Measurements from ENCODE around the gene PLLP.
A peak's percentile ranks its signal among the peaks of the same experiment; 100 is the strongest.
"Not testable (repeated sequence)": the region's sequence is repeated elsewhere in the genome, so short reads cannot be mapped to it uniquely, and the experiment has no call there.

PLLP gene

GRCh38 chr16:57301126-57301817 is 16.8 kb upstream of the PLLP start:
- no peak for DNase-seq

GRCh38 chr16:57300387-57301125 is 16.1 kb upstream of the PLLP start:
- peak; percentile 99 for DNase-seq

- DNase-seq: peak; percentile 75 to 84
Observed at GRCh38 chr16:57299719-57300386, 15.4 kb upstream of the PLLP start.

- peak in 1 of 2 donors; percentile 73 for DNase-seq
Observed at GRCh38 chr16:57299009-57299718, 14.7 kb upstream of the PLLP start.

GRCh38 chr16:57297856-57298255 is 13.4 kb upstream of the PLLP start:
- DNase-seq: no peak

GRCh38 chr16:57289391-57290257 is 5.2 kb upstream of the PLLP start:
- no peak for DNase-seq

GRCh38 chr16:57285379-57285778 is 907 bp upstream of the PLLP start:
- no peak for DNase-seq

- no peak for DNase-seq
Observed at GRCh38 chr16:57284952-57285363, 486 bp upstream of the PLLP start.

- no peak for DNase-seq
Observed at GRCh38 chr16:57283959-57284208, 588 bp downstream of the PLLP start.

- DNase-seq: no peak
Observed at GRCh38 chr16:57283214-57283958, 1.1 kb downstream of the PLLP start.

GRCh38 chr16:57282510-57283213 is 1.8 kb downstream of the PLLP start:
- no peak for DNase-seq

- no peak for DNase-seq
Observed at GRCh38 chr16:57281791-57282190, 2.7 kb downstream of the PLLP start.

- DNase-seq: no peak
Observed at GRCh38 chr16:57279780-57280638, 4.5 kb downstream of the PLLP start.

GRCh38 chr16:57278494-57278893 is 6.0 kb downstream of the PLLP start:
- no peak for DNase-seq

GRCh38 chr16:57277586-57277985 is 6.9 kb downstream of the PLLP start:
- DNase-seq: no peak

GRCh38 chr16:57276596-57276995 is 7.9 kb downstream of the PLLP start:
- DNase-seq: no peak

GRCh38 chr16:57275946-57276345 is 8.5 kb downstream of the PLLP start:
- not testable (repeated sequence) for DNase-seq

- no peak for DNase-seq
Observed at GRCh38 chr16:57273826-57274225, 10.6 kb downstream of the PLLP start.

- DNase-seq: no peak
Observed at GRCh38 chr16:57273359-57273758, 11.1 kb downstream of the PLLP start.

GRCh38 chr16:57271867-57272495 is 12.5 kb downstream of the PLLP start:
- DNase-seq: no peak

Data from bone marrow (tissue), 2 donors.